Activated CD8-positive, alpha-beta memory T cell treated with anti-CD3 and anti-CD28 coated beads for 24 hours (primary cell): Measurements from ENCODE around the gene CCDC80.

Source experiments
- DNase-seq: peaks from one replicate; pipeline ENCODE4 v3.0.0-alpha.2; 2020

CCDC80 gene

GRCh38 chr3:112656043-112656442 is 15.1 kb upstream of the CCDC80 start:
- no peak for DNase-seq

GRCh38 chr3:112654979-112655378 is 14.0 kb upstream of the CCDC80 start:
- no peak for DNase-seq

GRCh38 chr3:112654492-112654891 is 13.5 kb upstream of the CCDC80 start:
- no peak for DNase-seq

- no peak for DNase-seq
These were observed 12.9 kb upstream of the CCDC80 start for GRCh38 chr3:112653881-112654300.

- no peak for DNase-seq
These were observed 12.4 kb upstream of the CCDC80 start for GRCh38 chr3:112653209-112653871.

- no peak for DNase-seq
These were observed 10.6 kb upstream of the CCDC80 start for GRCh38 chr3:112651516-112651915.

GRCh38 chr3:112651071-112651470 is 10.1 kb upstream of the CCDC80 start:
- no peak for DNase-seq

- no peak for DNase-seq
These were observed 9.5 kb upstream of the CCDC80 start for GRCh38 chr3:112650482-112650881.

GRCh38 chr3:112649478-112649735 is 8.5 kb upstream of the CCDC80 start:
- DNase-seq = no peak

- no peak for DNase-seq
These were observed 6.2 kb upstream of the CCDC80 start for GRCh38 chr3:112647122-112647521.

GRCh38 chr3:112646623-112647022 is 5.7 kb upstream of the CCDC80 start:
- DNase-seq = no peak

- no peak for DNase-seq
These were observed 3.5 kb upstream of the CCDC80 start for GRCh38 chr3:112644453-112644852.

- DNase-seq = no peak
These were observed 2.8 kb upstream of the CCDC80 start for GRCh38 chr3:112643621-112644240.

- DNase-seq = peak; percentile 89
These were observed 2.1 kb upstream of the CCDC80 start for GRCh38 chr3:112642912-112643506.

GRCh38 chr3:112640276-112640929 is 540 bp downstream of the CCDC80 start:
- DNase-seq = no peak

GRCh38 chr3:112639455-112640225 is 1.3 kb downstream of the CCDC80 start:
- DNase-seq = no peak

GRCh38 chr3:112638327-112639020 is 2.5 kb downstream of the CCDC80 start:
- DNase-seq = no peak

GRCh38 chr3:112637700-112638099 is 3.2 kb downstream of the CCDC80 start:
- no peak for DNase-seq

- DNase-seq = no peak
These were observed 5.3 kb downstream of the CCDC80 start for GRCh38 chr3:112635674-112636073.

GRCh38 chr3:112634786-112635541 is 6.0 kb downstream of the CCDC80 start:
- DNase-seq = no peak

GRCh38 chr3:112633757-112634156 is 7.2 kb downstream of the CCDC80 start:
- no peak for DNase-seq

- DNase-seq = no peak
These were observed 7.8 kb downstream of the CCDC80 start for GRCh38 chr3:112633191-112633590.
